Muscle layer of duodenum (tissue), 2 donors: ENCODE data around the gene PKP3.
"Not testable (repeated sequence)": the region's sequence is repeated elsewhere in the genome, so short reads cannot be mapped to it uniquely, and the experiment has no call there.

ENCODE experiments used
- H3K27ac ChIP-seq: one replicate; pipeline ENCODE4 v1.7.0; 2013; ENCODE audit warnings: mild to moderate bottlenecking, low read length
- H3K27me3 ChIP-seq: one replicate; pipeline ENCODE4 v1.7.0; 2013; ENCODE audit warnings: low read depth, mild to moderate bottlenecking, control low read depth, low read length
- H3K36me3 ChIP-seq, 2 donors: one replicate each; pipeline ENCODE4 v1.7.0; 2013; ENCODE audit warnings: low read length in 2 of 2, control low read depth in 1 of 2, mild to moderate bottlenecking in 1 of 2; ENCODE audit not compliant: insufficient read depth in 2 of 2, control insufficient read depth in 1 of 2
- H3K4me1 ChIP-seq, 2 donors: one replicate each; pipeline ENCODE4 v1.7.0; 2013; ENCODE audit warnings: low read length in 2 of 2, mild to moderate bottlenecking in 2 of 2, control low read depth in 1 of 2, moderate library complexity in 1 of 2; ENCODE audit not compliant: insufficient read depth in 2 of 2, control insufficient read depth in 1 of 2
- H3K4me3 ChIP-seq, 2 donors: one replicate each; pipeline ENCODE4 v1.7.0; 2013; ENCODE audit warnings: low read length in 2 of 2, low read depth in 1 of 2, mild to moderate bottlenecking in 1 of 2
- H3K9me3 ChIP-seq, 2 donors: one replicate each; pipeline ENCODE4 v1.7.0; 2013; ENCODE audit warnings: low read length in 2 of 2, control low read depth in 1 of 2, mild to moderate bottlenecking in 1 of 2; ENCODE audit not compliant: control insufficient read depth in 1 of 2
- donor health status: healthy.

The PKP3 gene, protein sequence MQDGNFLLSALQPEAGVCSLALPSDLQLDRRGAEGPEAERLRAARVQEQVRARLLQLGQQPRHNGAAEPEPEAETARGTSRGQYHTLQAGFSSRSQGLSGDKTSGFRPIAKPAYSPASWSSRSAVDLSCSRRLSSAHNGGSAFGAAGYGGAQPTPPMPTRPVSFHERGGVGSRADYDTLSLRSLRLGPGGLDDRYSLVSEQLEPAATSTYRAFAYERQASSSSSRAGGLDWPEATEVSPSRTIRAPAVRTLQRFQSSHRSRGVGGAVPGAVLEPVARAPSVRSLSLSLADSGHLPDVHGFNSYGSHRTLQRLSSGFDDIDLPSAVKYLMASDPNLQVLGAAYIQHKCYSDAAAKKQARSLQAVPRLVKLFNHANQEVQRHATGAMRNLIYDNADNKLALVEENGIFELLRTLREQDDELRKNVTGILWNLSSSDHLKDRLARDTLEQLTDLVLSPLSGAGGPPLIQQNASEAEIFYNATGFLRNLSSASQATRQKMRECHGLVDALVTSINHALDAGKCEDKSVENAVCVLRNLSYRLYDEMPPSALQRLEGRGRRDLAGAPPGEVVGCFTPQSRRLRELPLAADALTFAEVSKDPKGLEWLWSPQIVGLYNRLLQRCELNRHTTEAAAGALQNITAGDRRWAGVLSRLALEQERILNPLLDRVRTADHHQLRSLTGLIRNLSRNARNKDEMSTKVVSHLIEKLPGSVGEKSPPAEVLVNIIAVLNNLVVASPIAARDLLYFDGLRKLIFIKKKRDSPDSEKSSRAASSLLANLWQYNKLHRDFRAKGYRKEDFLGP

DNA sequence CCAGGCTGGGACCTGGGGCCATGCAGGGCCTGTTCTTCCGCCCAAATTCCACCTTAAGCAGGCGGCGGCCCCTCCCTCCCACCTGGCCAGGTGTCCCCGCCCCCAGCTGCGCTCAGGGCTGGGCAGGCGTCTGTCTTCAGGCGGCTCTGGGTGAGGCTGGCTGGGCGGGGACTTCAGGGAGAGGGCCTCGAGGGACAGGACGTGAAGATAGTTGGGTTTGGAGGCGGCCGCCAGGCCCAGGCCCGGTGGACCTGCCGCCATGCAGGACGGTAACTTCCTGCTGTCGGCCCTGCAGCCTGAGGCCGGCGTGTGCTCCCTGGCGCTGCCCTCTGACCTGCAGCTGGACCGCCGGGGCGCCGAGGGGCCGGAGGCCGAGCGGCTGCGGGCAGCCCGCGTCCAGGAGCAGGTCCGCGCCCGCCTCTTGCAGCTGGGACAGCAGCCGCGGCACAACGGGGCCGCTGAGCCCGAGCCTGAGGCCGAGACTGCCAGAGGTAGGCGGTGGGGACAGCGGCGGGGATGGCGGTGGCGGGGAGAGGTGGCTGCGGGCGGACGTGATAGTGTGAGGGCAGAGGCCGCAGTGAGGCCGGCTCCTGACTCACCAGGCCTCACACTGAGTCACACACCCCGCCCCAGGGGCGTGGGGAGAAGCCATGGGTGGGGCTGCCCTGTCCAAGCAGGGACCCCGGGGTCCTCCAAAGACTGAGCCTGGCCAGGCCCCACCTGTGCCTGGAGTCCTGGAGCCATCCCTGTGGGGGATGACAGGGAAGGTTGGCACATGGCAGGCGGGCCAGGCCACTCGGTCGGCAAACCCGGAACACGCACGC, at the start of gene PKP3:
Gene PKP3 (plus strand): TSS at position 176 of the 824 bp plus-strand sequence. CDS start 84 bp downstream, at position 260.
- Histone ChIP-seq H3K9me3 (no peaks in the 10 kb centered on the region), H3K27ac (peak within 1 kb of the TSS; percentile 60), H3K4me3 (peak within 1 kb of the TSS in 1 of 2 donors; percentile 46), H3K27me3 (no peaks in the 10 kb centered on the region), H3K36me3 (no peaks in the 10 kb centered on the region), H3K4me1 (peaks cover 0 to 11% of the 10 kb centered on the region in 2 donors)

DNA sequence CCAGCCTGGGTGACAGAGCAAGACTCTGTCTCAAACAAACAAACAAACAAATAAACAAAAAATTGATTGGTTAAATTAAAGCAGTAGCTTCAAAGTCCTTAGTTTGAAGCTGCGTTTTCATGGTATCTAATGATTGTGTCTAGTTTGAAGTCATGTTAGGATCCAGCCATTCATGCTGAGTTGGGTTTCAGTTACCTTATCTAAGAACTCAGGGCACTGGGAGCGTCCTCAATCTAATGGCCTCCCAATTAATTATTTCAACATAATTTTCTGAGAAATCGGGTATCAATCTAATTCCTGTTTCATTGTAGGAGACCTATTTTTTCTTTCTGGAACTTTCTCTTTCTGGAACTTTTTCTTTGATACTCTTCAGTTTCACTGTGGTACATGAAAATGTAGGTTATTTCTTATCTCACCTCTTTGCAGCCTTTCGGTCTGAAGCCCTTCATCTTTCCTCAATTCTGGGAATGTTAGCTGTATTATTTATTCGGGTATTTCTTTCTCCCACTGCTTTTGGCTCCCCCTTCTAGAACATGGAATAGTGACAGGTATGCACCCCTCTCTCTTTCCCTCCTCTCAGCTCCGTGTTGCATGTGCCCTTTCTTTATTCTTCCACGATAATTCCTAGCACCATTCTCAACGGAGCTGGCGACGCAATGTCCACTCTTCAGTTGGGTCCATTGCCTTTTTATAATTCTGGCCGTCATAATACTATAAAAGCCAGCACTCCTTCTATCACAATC, 49.0 kb upstream of the PKP3 start:
- H3K36me3 ChIP-seq = no peaks in the 10 kb centered on the region
- no peaks in the 10 kb centered on the region for H3K4me1 ChIP-seq
- no peak overlapping the region for H3K27ac ChIP-seq
- H3K4me3 ChIP-seq = no peak overlapping the region
- H3K9me3 ChIP-seq = no peaks in the 10 kb centered on the region
- H3K27me3 ChIP-seq = no peaks in the 10 kb centered on the region

DNA sequence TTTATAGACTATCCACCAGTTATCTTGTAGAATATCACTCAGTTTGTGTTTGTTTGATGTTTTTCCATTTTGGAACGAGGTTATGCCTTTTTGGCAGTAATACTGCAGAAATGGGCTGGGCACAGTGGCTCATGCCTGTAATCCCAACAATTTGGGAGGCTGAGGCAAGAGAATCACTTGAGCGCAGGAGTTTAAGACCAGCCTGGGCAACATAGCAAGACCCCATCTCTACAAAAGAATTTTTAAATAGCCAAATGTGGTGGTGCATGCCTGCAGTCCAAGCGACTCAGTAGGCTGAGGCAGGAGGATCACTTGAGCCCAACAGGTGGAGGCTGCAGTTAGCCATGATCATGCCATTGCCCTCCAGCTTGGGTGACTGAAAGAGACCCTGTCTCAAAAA, 47.5 kb upstream of the PKP3 start:
- no peaks in the 10 kb centered on the region for H3K4me1 ChIP-seq
- no peaks in the 10 kb centered on the region for H3K36me3 ChIP-seq
- no peaks in the 10 kb centered on the region for H3K27me3 ChIP-seq
- H3K27ac ChIP-seq = no peak overlapping the region
- H3K4me3 ChIP-seq = no peak overlapping the region
- no peaks in the 10 kb centered on the region for H3K9me3 ChIP-seq

DNA sequence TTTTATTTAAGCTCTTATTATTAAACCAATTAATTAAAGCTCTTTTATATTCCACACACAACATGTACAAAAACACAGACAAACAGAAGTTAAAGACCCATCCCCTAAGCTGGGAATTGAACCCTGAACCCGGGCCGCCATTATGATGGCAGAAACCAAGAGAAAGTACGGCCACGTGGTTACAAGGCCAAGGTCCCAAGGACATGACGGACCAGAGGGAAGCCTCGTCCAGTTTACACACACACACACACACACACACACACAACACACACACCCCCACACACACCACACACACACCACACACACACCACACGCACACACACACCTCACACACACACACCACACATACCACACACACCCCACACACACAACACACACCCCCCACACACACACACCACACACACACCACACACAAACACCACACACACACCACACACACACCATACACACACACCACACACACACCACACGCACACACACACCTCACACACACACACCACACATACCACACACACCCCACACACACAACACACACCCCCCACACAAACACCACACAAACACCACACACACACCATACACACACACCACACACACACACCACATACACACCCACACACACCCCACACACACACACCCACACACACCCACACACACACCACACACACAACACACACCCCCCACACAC, 44.6 kb upstream of the PKP3 start:
- H3K4me1 ChIP-seq, H3K27ac ChIP-seq, H3K9me3 ChIP-seq, H3K4me3 ChIP-seq, H3K36me3 ChIP-seq, H3K27me3 ChIP-seq: not testable (repeated sequence)

DNA sequence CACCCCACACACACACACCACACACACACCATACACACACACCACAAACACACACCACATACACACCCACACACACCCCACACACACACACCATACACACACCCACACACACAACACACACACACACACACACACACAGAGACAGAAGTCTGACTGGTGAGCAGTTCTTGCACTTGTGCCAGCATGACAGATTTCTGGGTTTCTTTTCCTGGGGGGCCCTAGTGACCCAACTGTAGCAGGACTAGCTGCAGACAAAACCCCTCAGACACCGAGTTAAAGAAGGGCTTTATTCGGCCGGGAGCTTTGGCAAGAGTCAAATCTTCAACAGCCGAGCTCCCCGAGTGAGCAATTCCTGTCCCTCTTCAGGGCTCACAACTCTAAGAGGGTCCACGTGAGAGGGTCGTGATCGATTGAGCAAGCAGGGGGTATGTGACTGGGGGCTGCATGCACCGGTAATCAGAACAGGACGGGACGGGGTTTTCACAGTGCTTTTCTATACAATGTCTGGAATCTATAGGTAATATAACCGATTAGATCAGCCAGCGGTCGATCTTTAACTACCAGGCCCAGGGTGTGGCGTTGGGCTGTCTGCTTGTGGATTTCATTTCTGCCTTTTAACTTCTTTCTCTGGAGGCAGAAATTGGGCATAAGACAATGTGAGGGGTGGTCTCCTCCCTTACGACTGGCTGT, 43.8 kb upstream of the PKP3 start:
- H3K4me1 ChIP-seq, H3K36me3 ChIP-seq, H3K9me3 ChIP-seq, H3K27ac ChIP-seq, H3K4me3 ChIP-seq, H3K27me3 ChIP-seq: not testable (repeated sequence)

DNA sequence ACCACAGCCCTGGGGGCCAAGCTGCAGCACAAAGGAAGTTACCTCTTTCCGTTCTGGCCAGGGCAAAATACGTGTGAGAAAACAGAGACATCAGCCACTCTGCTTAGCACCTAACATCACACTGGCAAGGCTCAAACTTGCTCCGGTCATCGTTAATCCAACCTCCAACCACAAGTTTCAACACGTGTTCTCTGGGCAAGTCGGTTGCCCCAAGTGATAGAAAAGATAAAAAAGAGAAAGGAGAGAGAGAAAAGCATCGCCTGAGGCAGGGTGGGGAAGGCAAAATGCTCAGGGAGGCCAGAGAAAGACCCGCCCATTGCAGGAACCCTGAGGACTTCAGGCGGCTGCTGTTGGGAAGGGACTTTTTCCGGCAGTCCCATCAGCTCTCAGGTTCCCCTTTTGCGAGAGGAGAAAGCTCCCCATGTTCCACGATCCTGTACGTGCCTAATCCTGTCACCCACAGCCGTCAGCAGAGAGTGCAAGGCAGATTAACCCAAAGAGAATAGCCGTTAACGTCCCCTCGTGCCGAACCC, 43.2 kb upstream of the PKP3 start:
- no peaks in the 10 kb centered on the region for H3K27me3 ChIP-seq
- no peak overlapping the region for H3K27ac ChIP-seq
- H3K9me3 ChIP-seq = no peaks in the 10 kb centered on the region
- H3K4me3 ChIP-seq = no peak overlapping the region
- H3K36me3 ChIP-seq = peaks cover 0 to 5% of the 10 kb centered on the region in 2 donors
- peaks cover 3 to 11% of the 10 kb centered on the region in 2 donors for H3K4me1 ChIP-seq

DNA sequence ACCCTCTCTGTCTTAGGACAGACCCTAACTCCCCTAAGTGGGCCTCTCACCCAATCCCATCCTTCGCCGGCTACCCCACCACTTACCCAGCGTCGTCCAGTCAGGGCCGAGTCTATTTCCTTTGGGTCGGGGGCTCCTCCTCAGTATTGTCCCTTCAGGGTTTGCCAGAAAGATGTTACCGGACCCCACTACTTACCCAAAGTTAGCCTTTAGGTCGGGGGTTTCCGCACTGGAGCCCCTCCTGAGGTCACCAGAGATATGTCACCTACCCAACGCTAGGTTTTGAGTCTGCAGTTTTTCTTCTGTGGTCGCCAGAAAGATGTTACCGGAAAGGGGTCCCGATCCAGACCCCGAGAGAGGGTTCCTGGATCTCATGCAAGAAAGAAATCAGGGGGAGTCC, 42.6 kb upstream of the PKP3 start:
- H3K36me3 ChIP-seq = peaks cover 0 to 5% of the 10 kb centered on the region in 2 donors
- H3K9me3 ChIP-seq = no peaks in the 10 kb centered on the region
- no peak overlapping the region for H3K4me3 ChIP-seq
- H3K4me1 ChIP-seq = peaks cover 3 to 11% of the 10 kb centered on the region in 2 donors
- no peak overlapping the region for H3K27ac ChIP-seq
- H3K27me3 ChIP-seq = no peaks in the 10 kb centered on the region

DNA sequence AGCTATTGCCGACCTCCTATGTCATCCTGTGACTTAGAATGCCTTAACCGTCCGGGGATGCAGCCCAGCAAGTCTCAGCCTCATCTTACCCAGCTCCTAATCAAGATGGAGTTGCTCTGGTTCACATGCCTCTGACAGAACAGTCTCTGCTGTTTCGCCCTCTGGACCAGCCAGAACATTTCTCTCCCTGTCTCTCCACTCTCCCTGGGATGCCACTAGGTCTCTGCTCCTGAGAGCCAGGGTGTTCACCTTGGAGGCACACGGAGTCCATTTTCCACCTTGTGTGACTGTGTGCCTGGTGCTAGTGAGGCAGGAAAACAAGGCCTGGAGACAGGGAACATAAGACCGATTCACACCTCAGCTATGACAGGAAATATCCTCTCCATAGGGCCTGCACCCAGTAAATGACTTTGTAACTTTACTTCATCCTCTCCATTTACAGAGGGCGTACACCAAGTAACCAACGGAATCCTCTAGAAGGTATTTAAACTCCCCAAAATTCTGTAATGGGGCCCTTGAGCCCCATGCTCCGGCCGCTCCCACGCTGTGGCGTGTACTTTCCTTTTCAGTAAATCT, 41.5 kb upstream of the PKP3 start:
- peaks cover 0 to 5% of the 10 kb centered on the region in 2 donors for H3K36me3 ChIP-seq
- no peaks in the 10 kb centered on the region for H3K9me3 ChIP-seq
- peak overlapping the region in 1 of 2 donors; percentile 42 for H3K4me3 ChIP-seq
- H3K27me3 ChIP-seq = no peaks in the 10 kb centered on the region
- H3K4me1 ChIP-seq = peaks cover 3 to 11% of the 10 kb centered on the region in 2 donors
- H3K27ac ChIP-seq = peak overlapping the region; percentile 52

DNA sequence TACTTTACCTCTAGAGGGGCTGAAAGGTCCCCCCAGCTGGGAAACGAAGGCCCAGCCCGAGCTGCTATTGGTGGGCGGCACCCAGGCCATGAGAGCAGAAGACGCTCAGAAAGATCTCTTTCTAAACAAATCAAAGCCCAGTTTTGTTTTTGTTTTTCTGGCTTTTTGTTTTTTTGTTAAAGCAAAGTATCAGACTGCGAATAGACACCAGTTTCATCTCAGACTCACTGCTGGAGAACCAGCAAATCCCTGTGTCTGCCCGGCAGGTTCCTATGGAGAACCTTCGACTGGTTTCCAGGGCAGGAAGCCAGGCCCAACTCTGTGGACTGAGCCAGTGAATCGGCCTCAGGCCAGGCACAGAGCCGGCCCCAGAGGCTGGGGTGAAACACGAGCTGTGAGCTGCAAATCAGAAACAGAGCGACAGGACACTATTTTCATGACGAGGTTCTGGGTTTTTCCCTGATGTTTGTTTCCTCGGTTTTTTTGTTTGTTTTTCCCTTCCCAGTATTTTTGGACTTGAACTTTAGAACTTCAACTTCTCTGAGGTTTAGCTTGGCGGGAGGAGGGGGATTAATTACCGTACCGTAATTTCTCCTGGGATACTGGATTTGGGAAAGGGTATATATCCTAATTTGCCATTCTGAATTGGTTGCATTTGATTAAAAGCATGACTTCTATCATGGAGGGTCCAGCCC, 40.7 kb upstream of the PKP3 start:
- peaks cover 9 to 11% of the 10 kb centered on the region in 2 donors for H3K4me1 ChIP-seq
- peak overlapping the region in 1 of 2 donors; percentile 42 for H3K4me3 ChIP-seq
- peak overlapping the region; percentile 52 for H3K27ac ChIP-seq
- H3K9me3 ChIP-seq = no peaks in the 10 kb centered on the region
- peaks cover 0 to 5% of the 10 kb centered on the region in 2 donors for H3K36me3 ChIP-seq
- H3K27me3 ChIP-seq = no peaks in the 10 kb centered on the region
